ENCODE data around the gene TRPM8.

- TF ChIP-seq POLR2A (IDR thresholded peaks at IDR 0.05) (no peak), CTCF (IDR thresholded peaks at IDR 0.05) (no peak)
Measured at GRCh38 chr2:233919938-233920337, 2.8 kb downstream of the TRPM8 start.
